SK-N-MC (cell line): ENCODE data around the gene KIN.

ENCODE experiments used
- FOXP2 ChIP-seq: optimal IDR thresholded peaks from 2 replicates; pipeline ENCODE3; 2011; ENCODE audit warnings: mild to moderate bottlenecking, moderate library complexity; ENCODE audit not compliant: insufficient read depth; ENCODE audit errors: extremely low read length, control extremely low read depth
- POLR2AphosphoS5 ChIP-seq: IDR thresholded peaks from 2 replicates; pipeline ENCODE4 v1.6.1; 2012; ENCODE audit warnings: mild to moderate bottlenecking, low read depth, low read length, borderline replicate concordance

DNA sequence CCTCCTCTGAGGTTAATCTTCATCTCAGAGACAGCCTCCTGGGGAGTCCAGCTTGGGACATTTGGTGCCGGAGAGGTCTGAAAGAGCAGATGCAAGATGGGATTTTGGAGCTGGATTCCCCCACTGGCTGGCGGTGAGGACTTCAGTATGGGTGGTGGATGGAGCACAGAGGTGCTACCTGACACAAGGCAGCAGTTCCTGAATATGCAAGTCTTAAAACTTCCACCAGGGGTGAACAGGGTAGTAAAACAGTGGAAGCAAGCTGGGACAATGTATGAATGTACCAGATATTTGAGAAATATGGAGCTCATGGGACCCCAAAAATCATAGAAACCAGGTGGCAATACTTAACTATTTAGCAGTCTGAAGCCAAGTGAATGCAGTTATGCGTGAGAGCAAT, 25.7 kb upstream of the KIN start:
- no peak for TF ChIP-seq POLR2AphosphoS5
- TF ChIP-seq FOXP2: no peak
